HS-5 (cell line): Measurements from ENCODE around the gene EEA1.
A peak's percentile ranks its signal among the peaks of the same experiment; 100 is the strongest.
"Not testable (repeated sequence)": the region's sequence is repeated elsewhere in the genome, so short reads cannot be mapped to it uniquely, and the experiment has no call there.

ENCODE experiments used
- DNase-seq: peaks from one replicate; pipeline ENCODE4 v3.0.0-alpha.2; 2012; ENCODE audit warnings: low read depth

EEA1 gene

DNA sequence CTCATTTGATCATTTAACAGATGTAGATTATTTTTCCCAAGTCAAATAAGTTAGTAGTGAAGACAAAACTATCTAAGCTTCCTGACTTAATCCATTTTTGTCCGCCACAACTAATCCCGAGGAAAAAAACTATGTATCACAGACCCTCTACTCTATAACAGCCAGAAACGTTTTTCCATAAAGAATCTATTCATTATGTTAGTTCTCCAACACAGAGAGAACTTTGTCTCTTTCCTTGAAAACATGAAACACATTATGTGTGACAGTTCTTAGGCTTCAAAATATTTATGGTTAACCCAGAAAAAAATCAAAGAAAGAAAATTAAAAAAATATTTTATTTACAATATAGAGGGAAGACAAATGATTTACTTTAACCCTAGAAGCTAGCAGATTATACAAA is 126.2 kb downstream of the EEA1 start:
- DNase-seq = no peak

DNA sequence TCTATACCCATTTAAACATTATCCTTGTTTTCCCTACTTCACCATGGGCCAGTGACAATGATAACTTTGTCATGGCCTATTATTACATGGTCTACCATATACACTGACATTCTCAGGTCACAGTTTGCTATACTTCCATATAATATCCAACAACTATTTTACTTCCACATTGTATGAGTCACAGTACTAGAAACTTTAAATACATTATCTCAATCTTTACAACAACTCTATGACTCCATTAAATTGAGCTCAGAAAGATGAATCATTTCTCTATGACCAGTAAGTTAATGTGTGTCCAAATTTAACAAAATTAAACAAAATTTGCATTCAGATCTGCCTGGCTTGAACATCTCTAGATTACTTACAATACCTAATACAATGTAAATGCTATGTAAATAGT is 132.4 kb downstream of the EEA1 start:
- peak; percentile 2 for DNase-seq

DNA sequence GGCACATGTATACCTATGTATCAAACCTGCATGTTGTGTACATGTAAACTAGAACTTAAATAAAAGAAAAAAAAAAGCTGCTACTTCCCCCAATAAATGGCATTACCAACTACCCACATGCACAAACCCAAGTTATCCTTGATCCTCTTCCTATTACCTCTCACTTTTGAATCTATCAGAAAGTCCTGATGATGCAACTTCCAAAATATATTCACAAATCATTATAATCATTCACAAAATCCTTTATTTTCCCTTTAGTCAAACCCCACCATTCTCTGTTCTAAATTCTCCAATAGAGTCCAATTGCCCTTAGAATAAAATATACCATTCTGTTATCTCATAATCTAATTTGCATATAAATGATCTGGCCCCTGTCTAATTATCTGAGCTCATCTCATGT is 134.3 kb downstream of the EEA1 start:
- no peak for DNase-seq

DNA sequence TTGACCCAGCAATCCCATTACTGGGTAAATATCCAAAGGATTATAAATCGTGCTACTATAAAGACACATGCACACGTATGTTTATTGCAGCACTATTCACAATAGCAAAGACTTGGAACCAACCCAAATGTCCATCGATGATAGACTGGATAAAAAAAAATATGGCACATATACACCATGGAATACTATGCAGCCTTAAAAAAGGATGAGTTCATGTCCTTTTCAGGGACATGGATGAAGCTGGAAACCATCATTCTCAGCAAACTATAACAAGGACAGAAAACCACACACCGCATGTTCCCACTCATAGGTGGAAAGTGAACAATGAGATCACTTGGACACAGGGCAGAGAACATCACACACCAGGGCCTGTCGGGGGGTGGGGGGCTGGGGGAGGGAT is 134.7 kb downstream of the EEA1 start:
- DNase-seq = not testable (repeated sequence)

DNA sequence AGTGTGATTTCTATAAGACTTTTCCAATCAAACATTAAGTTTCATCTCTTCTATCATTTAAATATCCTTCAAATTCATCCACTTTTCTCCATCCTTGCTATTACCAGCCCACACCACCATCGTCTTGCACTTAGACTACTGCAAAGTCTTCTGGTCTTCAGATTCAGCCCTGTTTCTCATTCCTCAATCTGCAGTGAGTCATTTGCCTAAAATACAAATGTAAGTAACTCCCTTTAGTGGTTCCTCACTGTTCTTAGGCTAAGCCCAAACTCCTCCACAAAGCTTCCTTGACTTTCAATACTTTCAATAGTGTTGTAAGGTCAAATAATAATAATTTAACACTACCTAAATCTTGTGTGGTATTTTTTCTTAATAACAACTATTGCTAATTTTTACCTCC is 143.1 kb downstream of the EEA1 start:
- DNase-seq = no peak

DNA sequence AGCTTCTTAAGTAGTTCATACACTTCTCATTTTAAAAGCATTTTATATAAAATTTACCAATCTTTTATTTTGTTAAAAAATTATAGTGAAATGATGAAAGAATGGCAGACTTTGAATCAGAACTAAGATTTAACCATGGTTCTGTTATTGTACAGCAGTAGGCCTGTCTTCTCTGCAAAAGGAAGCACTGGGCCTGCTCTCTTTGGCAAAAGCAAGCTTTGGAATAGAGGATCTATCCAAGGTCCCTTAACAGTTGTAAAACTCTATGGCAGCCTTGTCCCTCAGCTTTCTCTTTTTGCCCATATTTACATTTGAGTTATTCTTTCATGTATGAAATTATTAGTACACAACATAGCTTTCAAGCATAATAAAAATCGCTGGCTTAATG is 143.5 kb downstream of the EEA1 start:
- no peak for DNase-seq

DNA sequence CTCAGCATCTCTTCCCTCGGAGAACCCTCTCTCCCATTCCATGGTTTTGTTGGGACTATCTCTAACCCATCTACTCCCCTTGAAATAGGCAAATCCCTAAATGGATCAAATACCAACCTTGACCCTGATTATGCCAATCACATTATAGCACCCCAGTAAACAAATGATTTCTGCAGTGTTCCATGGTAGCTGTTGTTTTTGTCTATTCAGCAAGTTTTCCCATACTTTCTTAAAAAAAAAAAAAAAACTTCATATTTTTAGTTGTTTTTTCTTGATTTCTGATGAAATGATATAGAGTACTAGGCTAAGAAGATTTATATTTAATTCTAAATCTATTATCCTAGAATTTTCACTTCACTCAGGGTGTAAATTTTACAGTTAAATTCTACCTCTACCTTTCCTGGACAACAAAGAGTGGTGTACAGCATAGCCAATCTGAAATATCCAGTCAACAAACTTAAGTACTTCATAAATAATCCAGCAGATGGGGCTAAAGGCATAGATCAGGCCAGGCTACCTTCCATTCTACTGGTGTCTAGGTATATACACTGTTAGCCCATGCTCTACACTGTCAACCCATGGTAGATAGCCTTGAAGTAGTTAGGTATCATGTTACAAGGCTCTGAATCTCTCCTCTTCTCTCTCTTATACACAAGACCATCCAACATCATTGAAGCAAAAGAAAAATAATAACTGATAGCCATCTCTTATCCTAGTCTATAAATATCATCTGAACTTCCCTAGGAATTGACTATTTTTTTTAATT is 144.1 kb downstream of the EEA1 start:
- peak; percentile 42 for DNase-seq

DNA sequence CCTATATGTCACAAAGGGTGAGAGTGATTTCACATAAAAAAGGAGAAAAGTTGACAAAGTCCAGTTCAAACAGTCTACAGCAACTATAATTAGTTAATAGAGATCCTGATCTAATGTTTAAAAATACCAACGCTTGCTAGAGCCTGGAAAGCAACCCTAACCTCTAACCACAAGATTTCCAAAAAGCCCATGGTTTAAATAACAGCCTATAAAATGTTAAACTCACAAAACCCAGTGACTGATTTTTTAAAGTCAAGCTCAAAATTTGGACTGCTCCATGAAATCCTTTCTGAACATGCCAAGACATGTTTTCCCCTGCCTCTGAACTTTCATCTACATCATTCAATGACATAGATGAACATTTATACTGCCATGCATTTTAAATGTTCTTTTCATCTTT is 144.7 kb downstream of the EEA1 start:
- DNase-seq = no peak

DNA sequence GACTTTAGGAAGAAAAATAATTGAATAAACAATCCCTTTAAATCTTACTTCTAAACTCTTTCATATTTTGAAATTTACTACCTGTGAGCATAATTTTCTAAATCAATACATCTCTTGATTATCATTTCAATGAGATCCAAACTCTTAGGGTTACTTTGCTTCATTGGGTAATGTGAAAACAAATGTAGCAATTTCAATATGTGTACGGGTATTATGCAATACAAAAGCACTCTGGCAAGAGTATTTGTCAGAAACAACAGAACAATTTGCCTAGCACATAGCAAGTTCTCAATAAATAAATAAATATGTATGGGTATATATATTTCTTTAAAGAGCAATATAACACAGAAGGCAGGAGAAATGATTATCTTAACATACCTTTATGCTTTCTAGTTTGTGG is 149.2 kb downstream of the EEA1 start:
- no peak for DNase-seq

DNA sequence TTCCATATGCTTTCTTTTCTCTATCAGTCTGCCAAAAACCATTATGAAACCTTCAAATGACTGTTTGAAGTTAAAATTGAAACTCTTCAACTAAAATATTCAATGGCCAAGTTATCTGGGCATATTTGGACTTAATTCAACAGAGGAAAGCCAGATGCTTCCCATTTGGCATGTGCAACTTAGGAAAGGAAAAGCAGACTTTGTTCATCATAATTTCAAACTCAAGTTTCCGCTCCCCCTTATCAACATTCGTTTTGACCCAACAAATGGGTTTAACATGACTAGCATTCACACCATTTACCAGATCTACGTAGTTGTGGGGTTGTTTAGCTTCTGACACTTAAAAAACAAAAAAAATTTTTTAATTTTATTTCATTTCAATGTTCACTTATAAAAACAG is 150.6 kb downstream of the EEA1 start:
- no peak for DNase-seq

DNA sequence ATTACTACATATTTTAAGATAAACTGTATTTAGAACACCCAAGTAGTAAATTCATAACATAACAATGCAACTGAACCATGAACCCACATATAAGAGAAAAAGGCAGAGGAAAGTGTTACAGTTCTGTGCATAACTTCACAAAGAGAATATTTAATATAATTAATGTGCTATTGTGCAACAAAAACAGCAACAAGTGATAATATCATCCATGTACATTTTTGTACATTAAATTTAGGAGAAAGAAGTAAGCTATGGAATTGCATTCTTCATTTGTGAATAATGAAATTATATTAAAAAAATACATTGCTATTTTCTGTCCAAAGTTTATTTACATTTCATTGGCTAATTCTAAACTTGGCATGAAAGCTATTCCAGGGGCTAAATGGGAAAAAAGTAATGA is 153.7 kb downstream of the EEA1 start:
- DNase-seq = no peak

DNA sequence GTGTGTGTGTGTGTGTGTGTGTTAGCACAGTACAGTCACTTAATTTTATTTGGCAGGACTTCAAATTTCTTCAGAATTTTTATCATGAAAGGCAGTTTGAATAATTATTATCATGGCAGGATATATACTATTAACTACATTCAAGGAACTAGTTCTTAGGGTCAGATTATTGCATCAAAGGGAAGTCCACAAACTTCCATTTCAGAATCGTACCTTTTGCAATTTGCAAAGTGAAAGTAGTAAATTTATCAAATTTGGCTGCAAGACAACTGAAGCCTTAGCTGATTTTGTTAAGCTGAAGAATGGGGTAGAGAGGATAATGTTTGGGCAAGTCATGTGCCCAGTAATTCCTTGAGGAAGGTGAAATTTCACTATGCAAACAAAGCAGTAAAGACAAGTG is 158.1 kb downstream of the EEA1 start:
- no peak for DNase-seq

DNA sequence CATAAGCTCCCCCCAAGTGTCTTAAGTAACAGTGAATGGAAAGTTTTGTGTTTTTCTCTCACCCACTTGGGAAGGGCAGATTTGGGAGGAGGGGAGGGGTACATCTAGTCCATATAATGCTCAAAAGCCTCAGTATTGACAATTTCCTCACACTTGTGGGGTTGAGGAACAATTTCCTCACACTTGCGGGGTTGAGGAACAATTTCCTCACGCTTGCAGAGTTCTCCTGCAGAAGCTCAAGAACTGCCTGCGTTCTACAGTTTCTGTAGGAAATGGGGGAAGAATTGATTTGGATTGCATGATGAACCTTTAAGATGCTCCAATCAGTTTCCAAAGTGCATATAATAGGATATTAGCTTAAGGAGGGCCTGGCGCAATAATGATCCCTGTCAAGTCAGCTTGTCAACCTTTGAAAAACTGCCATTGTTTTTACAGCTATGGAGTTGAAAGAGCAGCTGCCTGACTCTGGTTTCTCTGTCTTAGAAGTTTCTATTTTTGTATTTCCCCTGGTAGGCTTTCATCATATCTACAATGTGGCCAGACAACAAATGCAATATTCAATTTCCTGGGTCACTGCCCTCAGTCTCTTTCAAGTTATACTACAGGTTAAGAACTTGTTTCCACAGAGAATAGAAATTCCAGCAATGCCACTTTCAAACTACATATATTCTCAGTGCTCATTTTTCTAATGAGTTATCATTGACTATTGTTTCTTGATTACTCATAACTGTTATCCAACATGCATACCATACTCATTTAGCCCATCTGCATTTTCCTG is 159.8 kb downstream of the EEA1 start:
- peak; percentile 42 for DNase-seq

DNA sequence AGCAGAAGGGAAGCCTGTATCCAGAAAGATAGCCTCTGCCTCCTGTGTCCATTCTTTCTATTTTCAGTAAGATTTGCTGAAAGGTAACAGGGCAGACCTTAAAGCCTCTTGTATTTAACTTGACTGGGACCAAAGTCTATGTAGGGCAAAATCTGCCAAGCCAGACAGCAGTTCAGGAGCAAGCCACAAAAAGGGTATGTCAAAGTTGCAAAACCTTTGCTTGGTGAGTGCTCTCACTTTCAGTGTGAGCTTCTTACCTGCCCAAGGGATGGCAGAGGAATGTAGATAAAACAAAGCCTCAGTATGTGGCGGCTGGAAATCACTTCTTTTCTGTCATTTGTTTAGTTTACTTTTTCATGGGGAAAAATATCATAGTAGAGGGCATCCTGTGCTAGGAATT is 163.2 kb downstream of the EEA1 start:
- DNase-seq = no peak

DNA sequence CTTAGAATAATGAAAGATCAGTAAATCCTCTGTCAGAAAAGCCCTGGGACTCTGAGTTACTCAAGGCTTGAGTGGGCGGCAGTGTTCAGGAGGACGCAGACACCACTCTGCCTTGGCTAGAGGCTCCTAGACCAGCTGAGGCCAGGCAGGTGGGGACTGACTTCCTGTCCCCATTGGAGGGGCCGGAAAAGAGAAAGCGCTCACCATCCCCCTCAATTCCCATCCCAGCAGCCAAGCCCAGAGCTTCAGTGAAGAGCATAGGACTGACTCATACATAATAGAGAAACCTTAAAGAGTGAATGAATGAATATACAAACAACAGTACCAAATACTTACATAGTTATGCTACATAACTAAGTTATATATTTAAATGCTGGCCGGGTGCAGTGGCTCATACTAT is 164.3 kb downstream of the EEA1 start:
- DNase-seq = no peak

DNA sequence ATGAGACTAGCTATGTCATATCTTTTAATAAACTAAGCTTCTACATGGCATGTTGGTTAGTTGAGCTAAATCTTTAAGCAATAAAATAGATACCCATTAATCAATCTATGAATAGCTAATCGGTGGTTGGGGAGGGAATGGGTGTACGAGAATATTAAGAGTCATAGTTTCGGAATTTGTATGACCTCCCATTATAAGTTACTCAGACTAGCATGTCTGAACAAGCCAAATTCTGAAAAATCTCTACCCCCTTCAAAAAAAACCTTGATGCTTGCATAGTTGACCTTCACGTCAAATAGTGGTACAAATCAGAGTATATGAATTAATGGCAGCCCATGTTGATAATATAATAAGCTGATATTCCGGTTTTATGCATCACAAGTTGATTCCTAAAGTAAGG is 166.3 kb downstream of the EEA1 start:
- no peak for DNase-seq

DNA sequence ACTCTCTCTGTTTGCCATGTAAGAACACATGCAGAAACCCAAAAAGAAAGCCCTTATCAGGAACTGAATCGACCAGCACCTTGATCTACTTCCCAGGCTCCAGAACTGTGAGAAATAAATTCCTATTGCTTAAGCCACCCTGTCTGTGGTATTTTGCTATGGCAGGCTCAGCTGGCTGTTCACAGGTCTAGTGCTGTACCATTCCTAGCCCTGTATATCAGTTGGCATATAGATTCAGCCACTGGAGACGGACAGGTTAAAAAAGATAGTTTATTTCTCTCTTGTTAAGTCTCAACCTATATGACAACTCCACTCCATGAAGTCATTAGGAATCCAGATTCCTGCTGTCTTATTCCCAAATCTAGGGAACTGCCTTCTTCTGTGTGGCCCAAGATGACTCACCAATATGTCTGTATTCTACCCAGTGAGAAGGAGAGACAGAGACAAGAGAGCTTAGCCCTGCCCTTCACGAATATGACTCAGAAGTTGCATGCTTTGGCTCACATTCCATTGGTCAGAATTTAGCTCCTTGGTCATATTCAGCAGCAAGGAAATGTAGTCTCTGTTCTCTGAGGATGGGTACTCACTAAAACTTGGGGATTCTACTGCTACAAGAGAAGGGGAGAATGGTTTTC is 169.3 kb downstream of the EEA1 start:
- peak; percentile 90 for DNase-seq

DNA sequence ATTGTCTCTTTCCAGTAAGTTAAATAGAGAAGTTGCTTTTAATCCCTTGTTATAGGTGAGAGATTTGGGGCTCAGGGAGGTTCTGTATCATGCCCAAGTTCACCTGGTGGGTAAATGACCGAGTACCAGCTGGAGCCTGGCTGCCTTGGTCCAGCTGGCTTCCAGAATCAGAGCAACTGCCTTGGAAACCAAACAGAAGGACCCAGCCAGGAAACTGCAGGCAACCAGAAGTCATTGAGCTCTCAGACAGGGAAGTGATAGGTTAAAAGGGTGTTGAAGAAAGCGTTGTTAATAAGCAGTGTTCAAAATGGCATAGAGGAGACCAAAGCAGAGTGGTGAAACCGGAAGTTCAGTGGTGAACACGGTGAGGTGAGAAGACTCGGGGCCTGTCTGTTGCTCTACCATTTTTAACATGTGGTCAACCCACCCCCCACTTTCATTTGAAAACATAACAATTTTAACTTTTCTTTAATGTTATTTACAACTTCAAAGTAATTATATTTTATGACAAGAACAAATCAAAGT is 171.4 kb downstream of the EEA1 start:
- no peak for DNase-seq

DNA sequence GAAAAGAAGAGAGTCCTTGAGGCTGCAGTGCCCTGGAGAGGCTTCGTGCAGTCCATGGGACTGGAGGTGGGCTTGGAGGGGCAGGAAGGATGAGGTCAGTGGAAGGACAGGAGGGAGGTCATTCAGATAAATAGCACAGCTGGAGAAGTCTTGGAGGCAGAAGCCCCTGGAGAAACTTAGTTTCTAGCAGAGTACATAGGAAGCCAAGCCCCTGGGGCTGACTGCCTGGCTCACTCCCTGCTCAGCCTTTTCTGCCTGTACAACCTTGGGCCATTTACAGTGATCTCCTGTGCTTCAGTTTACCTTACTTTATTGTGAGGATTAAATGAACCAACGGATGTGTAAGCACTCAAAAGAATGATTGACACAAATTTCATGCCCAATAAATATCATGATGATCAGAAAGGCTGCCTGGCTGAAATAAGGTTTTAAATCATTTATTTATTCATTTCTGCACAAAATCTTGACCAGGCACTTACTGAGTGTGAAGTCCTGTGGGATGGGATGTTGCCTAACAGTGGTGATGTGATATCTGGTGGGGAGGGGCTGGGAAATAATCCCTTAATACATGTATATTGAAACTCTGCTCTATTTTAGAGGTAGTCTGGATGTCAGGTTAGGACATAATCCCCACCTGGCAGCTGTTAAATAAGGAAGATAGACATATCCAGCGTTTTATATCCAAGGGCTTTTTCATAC is 172.0 kb downstream of the EEA1 start:
- DNase-seq = no peak

DNA sequence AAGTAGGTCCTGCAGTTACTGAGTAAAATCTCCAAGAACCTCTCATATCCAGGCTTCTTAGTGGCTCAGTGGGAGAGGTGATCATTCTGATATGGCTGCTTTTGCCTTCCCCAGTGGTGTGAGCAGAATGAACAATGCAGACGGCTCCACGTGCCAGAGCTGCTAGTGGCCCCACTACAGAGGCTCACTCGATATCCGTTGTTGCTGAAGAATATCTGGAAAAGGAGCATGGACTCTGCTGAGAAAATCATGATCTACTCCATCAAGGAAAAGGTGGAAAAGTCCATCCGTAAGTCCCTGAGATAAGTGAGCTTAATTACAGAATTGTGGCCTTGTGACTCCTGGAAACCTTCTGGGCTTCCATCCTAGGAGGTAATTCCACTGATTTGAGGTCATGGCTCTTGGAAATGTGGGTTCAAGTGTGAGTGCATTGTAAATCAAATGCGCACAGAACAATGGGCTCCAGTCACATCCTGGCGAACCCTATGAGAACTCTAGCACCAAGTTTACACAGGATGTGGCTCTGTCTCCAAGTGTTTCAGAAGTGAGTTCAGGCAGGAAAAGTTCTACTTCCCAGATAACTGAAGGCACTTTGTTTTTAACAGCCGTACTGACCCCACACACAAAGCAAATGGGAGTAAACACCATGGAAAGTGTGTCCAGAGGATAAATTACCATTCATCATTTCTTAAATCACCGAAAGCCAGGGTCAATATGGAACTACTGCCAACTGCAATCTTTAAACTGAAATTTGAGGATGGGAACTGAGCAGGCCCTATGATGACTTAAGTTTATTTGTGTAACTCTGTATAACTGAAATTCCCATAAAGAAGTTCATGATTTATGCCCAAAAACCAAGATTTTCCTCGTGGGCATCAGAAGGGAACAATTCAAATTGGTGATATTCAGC is 174.9 kb downstream of the EEA1 start:
- no peak for DNase-seq

DNA sequence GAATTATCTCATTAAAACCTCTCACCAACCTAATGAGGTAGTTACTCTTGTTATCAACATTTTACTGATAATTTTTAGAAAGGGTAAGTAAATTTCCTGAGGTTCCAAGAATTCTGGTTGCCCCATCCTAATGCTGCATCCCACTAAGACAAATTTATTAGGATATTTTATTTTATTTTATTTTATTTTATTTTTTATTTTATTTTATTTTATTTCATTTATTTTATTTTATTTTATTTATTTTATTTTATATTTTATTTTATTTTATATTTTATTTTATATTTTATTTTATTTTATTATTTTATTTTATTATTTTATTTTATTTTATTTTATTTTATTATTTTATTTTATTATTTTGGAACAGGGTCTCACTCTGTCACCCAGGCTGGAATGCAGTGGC is 179.4 kb downstream of the EEA1 start:
- not testable (repeated sequence) for DNase-seq
